GM21360 (cell line): ENCODE measurements around the gene CD226.
"Not testable (repeated sequence)": the region's sequence is repeated elsewhere in the genome, so short reads cannot be mapped to it uniquely, and the experiment has no call there.

ENCODE experiments used
- ATAC-seq: cut with Tn5 transposase; IDR thresholded peaks from one replicate; pipeline ENCODE4 v1.9.1; 2021; ENCODE audit warnings: mild to moderate bottlenecking, moderate library complexity; ENCODE audit not compliant: unreplicated experiment

Gene CD226

GRCh38 chr18:69947361-69948133 is at the start of gene CD226:
Gene CD226, minus strand, starts transcription at chr18:69947873. Its CDS starts 467 bp downstream, at chr18:69947406.
- ATAC-seq: peak; percentile 42

GRCh38 chr18:69996951-69997798 is 49.5 kb upstream of the CD226 start:
- no peak for ATAC-seq

GRCh38 chr18:69996417-69996816 is 48.7 kb upstream of the CD226 start:
- ATAC-seq: no peak

GRCh38 chr18:69995774-69996173 is 48.1 kb upstream of the CD226 start:
- no peak for ATAC-seq

GRCh38 chr18:69992776-69993175 is 45.1 kb upstream of the CD226 start:
- ATAC-seq: no peak

DNA sequence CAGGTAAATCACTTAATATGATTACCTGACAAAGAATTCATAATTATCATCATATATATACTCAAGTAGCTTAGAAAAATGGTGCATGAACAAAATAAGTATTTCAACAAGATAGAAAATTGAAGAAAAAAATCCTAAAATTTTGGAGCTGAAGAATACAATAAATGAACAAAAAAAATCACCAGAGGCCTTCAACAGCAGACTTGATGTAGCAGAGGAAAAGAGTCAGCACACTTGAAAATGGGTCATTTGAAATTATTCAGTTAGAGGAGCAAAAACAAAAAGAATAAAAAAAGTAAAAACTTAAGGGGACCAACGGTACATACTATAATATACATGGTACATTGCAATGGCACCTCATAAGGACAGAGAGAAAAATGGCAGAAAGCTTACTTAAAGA is 40.2 kb upstream of the CD226 start:
- ATAC-seq: no peak

GRCh38 chr18:69985239-69985638 is 37.6 kb upstream of the CD226 start:
- ATAC-seq: no peak

- ATAC-seq: no peak
Measured at GRCh38 chr18:69982417-69982816, 34.7 kb upstream of the CD226 start.

DNA sequence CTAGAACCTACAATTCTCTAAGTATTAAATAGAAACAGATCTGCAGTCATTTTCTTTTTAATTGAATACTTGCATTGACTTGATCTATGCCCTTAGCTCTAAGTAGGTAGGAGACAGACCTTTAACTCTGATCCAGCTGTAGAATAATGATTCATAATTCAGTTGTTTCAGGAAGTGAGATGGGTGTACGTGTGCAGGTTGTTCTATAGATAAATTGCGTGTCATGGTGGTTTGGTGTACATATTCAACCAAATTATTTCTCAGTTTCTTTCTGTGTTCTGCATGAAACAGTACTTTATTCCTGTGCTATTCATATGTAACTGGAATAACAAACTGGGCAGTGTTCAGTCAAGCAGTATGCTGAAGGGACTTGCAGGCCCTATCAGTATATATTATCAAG is 34.3 kb upstream of the CD226 start:
- ATAC-seq: peak; percentile 40

DNA sequence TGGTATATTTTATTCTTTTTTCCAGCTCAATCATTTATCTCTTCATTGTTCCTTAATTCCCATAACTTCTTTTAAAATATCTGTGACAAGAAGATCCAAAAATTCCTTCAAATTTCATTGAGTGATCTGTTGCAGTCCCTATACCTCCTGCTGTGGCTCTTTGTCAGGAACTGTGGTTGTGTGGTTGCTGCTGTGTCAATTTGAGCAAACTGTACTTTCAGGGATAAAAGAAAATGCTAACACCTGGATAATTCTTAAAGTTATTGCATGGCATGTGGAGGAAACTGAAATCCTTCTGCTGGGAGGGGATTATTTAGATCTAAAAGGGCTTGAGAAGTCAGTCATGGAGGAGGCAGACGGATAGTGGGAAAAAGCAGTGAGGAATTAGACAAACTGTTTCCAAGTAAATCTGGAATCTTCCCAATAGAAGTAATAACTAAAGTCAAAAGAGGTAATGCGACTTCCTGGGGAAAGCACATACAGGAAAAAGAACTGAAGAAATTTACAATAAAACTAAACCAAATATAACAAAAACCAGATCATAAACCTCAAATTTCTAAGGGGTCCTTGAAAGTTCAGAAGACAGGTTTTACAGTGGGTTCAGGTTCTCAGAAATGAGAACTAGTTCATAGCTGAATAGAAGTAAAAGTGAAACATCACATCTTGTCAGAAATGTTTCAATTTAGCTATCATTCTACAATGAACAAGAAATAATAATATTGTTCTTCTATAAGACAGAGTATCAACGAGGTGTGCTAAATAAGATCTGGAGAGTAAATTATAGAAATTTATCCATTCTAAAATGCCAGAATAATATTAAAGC is 33.5 kb upstream of the CD226 start:
- ATAC-seq: no peak

GRCh38 chr18:69980509-69980908 is 32.8 kb upstream of the CD226 start:
- no peak for ATAC-seq

GRCh38 chr18:69978732-69979715 is 31.4 kb upstream of the CD226 start:
- peak; percentile 83 for ATAC-seq

GRCh38 chr18:69975294-69975693 is 27.6 kb upstream of the CD226 start:
- not testable (repeated sequence) for ATAC-seq

GRCh38 chr18:69974365-69974764 is 26.7 kb upstream of the CD226 start:
- ATAC-seq: no peak

- no peak for ATAC-seq
Measured at GRCh38 chr18:69969491-69969890, 21.8 kb upstream of the CD226 start.

DNA sequence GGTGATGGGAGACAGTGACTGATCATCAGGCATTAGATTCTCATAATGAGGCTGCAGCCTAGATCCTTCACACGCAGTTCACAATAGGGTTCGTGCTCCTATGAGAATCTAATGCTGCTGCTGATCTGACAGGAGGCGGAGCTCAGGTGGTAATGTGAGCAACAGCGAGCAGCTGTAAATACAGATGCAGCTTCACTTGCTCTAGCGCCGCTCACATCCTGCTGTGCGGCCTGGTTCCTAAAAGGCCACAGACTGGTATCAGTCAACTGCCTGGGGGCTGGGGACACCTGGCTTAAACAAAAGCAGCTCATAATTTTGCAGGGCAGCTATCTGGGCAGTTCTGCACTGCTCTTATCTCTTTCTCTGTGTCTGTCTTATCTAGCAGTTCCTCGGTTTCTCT is 20.4 kb upstream of the CD226 start:
- ATAC-seq: peak; percentile 93

DNA sequence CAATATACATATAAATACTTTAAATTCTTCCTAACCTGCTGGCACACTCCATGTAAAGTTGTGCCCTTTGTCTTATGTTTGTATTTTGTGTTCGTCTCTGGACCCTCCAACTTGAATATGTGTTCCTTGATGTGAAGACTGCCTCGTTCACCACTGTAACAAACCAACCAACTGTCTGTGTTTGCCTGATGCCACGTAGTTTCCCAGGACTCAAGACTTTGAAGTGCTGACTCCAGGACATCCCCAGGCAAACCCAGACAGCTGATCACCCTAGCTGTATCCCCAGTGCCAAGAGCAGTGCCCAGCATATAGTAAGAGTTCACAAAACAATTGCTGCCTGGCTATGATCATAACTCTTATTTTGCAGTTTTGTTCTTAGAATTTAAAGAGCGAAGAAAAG is 15.5 kb upstream of the CD226 start:
- ATAC-seq: no peak

GRCh38 chr18:69961718-69962117 is 14.0 kb upstream of the CD226 start:
- no peak for ATAC-seq

DNA sequence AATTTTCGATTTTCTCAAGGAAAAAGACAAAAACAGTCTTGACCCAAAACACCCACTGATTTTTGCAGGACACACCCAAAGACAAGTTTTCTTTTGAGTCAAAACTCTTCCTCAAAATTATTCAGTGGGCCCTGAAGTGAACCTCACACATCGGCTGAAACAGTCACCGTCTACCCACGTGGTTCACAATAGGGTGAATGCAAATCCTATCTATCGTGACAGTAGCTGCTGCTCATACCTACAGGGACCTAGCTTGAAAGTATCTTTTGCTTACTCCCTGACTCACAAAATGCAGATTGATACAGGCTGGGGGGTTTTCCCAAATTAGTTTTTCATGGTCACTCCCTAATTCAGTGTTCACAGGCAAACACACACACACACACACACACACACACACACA is 10.7 kb upstream of the CD226 start:
- ATAC-seq: peak; percentile 57

DNA sequence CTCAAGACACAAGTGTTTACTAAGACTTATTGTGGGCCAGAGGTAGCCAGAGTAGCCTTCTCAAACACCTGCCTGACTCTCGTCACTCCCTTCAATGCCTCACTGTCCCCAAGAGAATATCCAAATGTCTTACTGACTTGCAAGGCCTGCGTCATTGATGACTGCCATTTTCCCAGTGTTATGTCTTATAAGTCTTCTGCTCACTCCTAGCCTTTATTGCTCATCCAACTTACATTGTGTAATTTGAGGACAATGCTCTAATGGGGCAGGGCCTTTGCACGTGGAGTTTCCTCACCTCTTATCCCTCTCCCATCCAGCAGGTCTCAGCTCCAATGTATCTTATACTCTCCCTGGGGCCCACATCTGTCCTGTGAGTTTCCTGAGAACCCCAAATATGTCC is 10.1 kb upstream of the CD226 start:
- no peak for ATAC-seq
